ACHN (cell line): Measurements from ENCODE around the gene AXIN1.
"Not testable (repeated sequence)": the region's sequence is repeated elsewhere in the genome, so short reads cannot be mapped to it uniquely, and the experiment has no call there.

ENCODE experiments used
- DNase-seq: peaks from one replicate; pipeline ENCODE4 v3.0.0-alpha.2; 2015
- in situ Hi-C: cut with HindIII; loops from 2 replicates; pipeline ENCODE4 v1.10.0; 2017; ENCODE audit warnings: low sequenced_read_pairs, low pct_ligation_motif_present, low pct_unique_long_range_greater_than_20kb

AXIN1 gene

GRCh38 chr16:352547-353403 is at the start of gene AXIN1:
Gene AXIN1 (minus strand): TSS chr16:352723. CDS start chr16:347025, 5,698 bp downstream.
- DNase-seq, result peak; percentile 99
- in situ Hi-C loops, result no loop called here

- peak; percentile 90 for DNase-seq
- in situ Hi-C loops, result no loop called here
These were observed 49.2 kb upstream of the AXIN1 start, which contains the start of gene DECR2 for GRCh38 chr16:401468-402348. Gene DECR2 (plus strand): TSS chr16:401885. CDS start chr16:401964, 79 bp downstream.

- DNase-seq, result no peak
- in situ Hi-C loops, result no loop called here
These were observed 47.6 kb upstream of the AXIN1 start for GRCh38 chr16:400061-400591.

- no peak for DNase-seq
- in situ Hi-C loops, result no loop called here
These were observed 47.0 kb upstream of the AXIN1 start for GRCh38 chr16:399340-400019.

- in situ Hi-C loops, result no loop called here
- no peak for DNase-seq
These were observed 46.2 kb upstream of the AXIN1 start for GRCh38 chr16:398561-399339.

GRCh38 chr16:397736-398332 is 45.3 kb upstream of the AXIN1 start:
- in situ Hi-C loops, result no loop called here
- DNase-seq, result peak; percentile 67

- in situ Hi-C loops, result no loop called here
- DNase-seq, result peak; percentile 41
These were observed 44.7 kb upstream of the AXIN1 start, which contains the start of gene NME4 for GRCh38 chr16:397135-397661. Gene NME4 (plus strand): TSS chr16:397199. CDS start chr16:397223, 24 bp downstream.

- in situ Hi-C loops, result no loop called here
- peak; percentile 50 for DNase-seq
These were observed 44.1 kb upstream of the AXIN1 start for GRCh38 chr16:396605-397004.

- DNase-seq, result no peak
These were observed 43.7 kb upstream of the AXIN1 start for GRCh38 chr16:396199-396598.

GRCh38 chr16:392450-393030 is 40.0 kb upstream of the AXIN1 start:
- in situ Hi-C loops, result no loop called here
- no peak for DNase-seq

More at GRCh38 chr16:396199-396598, 43.7 kb upstream of the AXIN1 start:
- in situ Hi-C loops, result no loop called here

GRCh38 chr16:391885-392335 is 39.4 kb upstream of the AXIN1 start:
- peak; percentile 66 for DNase-seq
- in situ Hi-C loops, result no loop called here

GRCh38 chr16:389352-389751 is 36.8 kb upstream of the AXIN1 start:
- DNase-seq, result no peak
- in situ Hi-C loops, result no loop called here

- in situ Hi-C loops, DNase-seq: not testable (repeated sequence)
These were observed 35.5 kb upstream of the AXIN1 start for GRCh38 chr16:387761-388666.

- peak; percentile 31 for DNase-seq
- in situ Hi-C loops, result no loop called here
These were observed 34.2 kb upstream of the AXIN1 start for GRCh38 chr16:386641-387156.

- DNase-seq, result no peak
- in situ Hi-C loops, result no loop called here
These were observed 31.0 kb upstream of the AXIN1 start for GRCh38 chr16:383326-384051.
